Measurements from ENCODE around the gene RILPL2.

DNA sequence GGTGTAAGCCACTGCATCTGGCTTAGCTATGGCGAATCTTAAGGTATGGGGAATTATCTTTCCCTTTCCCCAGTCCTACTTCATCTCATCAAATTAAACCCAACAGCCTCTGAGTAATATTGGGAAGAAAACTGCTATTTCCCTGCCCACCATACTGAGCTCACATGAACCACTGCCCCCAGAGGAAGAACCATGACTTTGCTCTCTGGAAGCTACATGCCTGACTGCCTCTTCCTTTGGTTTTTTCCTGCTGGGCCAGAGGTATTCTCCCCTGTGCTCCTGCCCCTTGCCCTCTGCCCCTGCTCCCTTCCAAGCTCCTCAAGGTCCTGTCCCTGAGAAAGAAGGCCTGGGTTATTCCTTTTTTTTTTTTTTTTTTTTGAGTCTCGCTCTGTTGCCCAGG, 15.2 kb downstream of the RILPL2 start:
- TF ChIP-seq, protein P1, sequence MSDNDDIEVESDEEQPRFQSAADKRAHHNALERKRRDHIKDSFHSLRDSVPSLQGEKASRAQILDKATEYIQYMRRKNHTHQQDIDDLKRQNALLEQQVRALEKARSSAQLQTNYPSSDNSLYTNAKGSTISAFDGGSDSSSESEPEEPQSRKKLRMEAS (IDR thresholded peaks at IDR 0.05) = no peak
- TF ChIP-seq YY1 (IDR thresholded peaks at IDR 0.05; ENCODE audit: low read depth) (no peak), CREB1 (IDR thresholded peaks at IDR 0.05; ENCODE audit: low read depth) (no peak), EGR1 (IDR thresholded peaks at IDR 0.05) (no peak), FOXM1 (IDR thresholded peaks at IDR 0.05; ENCODE audit: borderline replicate concordance, low read depth) (no peak), EP300 (IDR thresholded peaks at IDR 0.05; ENCODE audit: borderline replicate concordance) (no peak), TEAD4 (IDR thresholded peaks at IDR 0.05) (no peak), ZBTB7A (IDR thresholded peaks at IDR 0.05; ENCODE audit: low read depth) (no peak), TCF12 (IDR thresholded peaks at IDR 0.05; ENCODE audit: low read depth) (no peak), RAD21 (IDR thresholded peaks at IDR 0.05; ENCODE audit: low read depth) (no peak)
- TF ChIP-seq, protein P2, sequence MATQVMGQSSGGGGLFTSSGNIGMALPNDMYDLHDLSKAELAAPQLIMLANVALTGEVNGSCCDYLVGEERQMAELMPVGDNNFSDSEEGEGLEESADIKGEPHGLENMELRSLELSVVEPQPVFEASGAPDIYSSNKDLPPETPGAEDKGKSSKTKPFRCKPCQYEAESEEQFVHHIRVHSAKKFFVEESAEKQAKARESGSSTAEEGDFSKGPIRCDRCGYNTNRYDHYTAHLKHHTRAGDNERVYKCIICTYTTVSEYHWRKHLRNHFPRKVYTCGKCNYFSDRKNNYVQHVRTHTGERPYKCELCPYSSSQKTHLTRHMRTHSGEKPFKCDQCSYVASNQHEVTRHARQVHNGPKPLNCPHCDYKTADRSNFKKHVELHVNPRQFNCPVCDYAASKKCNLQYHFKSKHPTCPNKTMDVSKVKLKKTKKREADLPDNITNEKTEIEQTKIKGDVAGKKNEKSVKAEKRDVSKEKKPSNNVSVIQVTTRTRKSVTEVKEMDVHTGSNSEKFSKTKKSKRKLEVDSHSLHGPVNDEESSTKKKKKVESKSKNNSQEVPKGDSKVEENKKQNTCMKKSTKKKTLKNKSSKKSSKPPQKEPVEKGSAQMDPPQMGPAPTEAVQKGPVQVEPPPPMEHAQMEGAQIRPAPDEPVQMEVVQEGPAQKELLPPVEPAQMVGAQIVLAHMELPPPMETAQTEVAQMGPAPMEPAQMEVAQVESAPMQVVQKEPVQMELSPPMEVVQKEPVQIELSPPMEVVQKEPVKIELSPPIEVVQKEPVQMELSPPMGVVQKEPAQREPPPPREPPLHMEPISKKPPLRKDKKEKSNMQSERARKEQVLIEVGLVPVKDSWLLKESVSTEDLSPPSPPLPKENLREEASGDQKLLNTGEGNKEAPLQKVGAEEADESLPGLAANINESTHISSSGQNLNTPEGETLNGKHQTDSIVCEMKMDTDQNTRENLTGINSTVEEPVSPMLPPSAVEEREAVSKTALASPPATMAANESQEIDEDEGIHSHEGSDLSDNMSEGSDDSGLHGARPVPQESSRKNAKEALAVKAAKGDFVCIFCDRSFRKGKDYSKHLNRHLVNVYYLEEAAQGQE (IDR thresholded peaks at IDR 0.05; ENCODE audit: low read depth) = no peak
- TF ChIP-seq, protein P3, sequence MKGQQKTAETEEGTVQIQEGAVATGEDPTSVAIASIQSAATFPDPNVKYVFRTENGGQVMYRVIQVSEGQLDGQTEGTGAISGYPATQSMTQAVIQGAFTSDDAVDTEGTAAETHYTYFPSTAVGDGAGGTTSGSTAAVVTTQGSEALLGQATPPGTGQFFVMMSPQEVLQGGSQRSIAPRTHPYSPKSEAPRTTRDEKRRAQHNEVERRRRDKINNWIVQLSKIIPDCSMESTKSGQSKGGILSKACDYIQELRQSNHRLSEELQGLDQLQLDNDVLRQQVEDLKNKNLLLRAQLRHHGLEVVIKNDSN (IDR thresholded peaks at IDR 0.05) = no peak

Data from Ishikawa (cell line).